Measurements from ENCODE around the gene ITIH1. TPM values are rescaled to one million over a fixed set of nuclear protein-coding genes. Genes with fewer than 3 reads are reported as not detected.
A peak's percentile ranks its signal among the peaks of the same experiment; 100 is the strongest.

The ITIH1 gene
- total and polyA plus RNA-seq, 2 experiments from 2014 or later, result not detected

GRCh38 chr3:52838561-52839267, 61.3 kb downstream of the ITIH1 start:
- no peak for DNase-seq
- in situ Hi-C loops (cut with MboI), result no loop called here
- Histone ChIP-seq H3K27me3 (replicated peaks; ENCODE audit: insufficient read depth) (no peaks in the 10 kb centered on the region), H3K4me2 (ENCODE audit: unreplicated experiment) (no peak overlapping the region), H3K9me2 (ENCODE audit: insufficient read depth) (no peaks in the 10 kb centered on the region), H2AFZ (no peak overlapping the region), H3K4me1 (ENCODE audit: insufficient read depth) (no peaks in the 10 kb centered on the region), H3K79me2 (ENCODE audit: insufficient read depth) (no peaks in the 10 kb centered on the region), H3K36me3 (ENCODE audit: low read depth) (no peaks in the 10 kb centered on the region), H3K9ac (no peak overlapping the region), H4K20me1 (ENCODE audit: insufficient read depth) (no peaks in the 10 kb centered on the region), H3K27ac (no peak overlapping the region), H3F3A (ENCODE audit: insufficient read depth) (no peaks in the 10 kb centered on the region), H3K4me3 (no peak overlapping the region), H3K9me3 (ENCODE audit: low read depth) (no peaks in the 10 kb centered on the region)
- no peak for TF ChIP-seq EZH2 (IDR thresholded peaks at IDR 0.05; ENCODE audit: insufficient read depth, poor library complexity, severe bottlenecking)
- no peak for TF ChIP-seq EZH2phosphoT487 (IDR thresholded peaks at IDR 0.05; ENCODE audit: insufficient read depth, low read depth)
- 90 to 91% methylated on average over 8 of the region's 8 CpGs for WGBS, 2 experiments (ENCODE audit: low coverage in 1 of 2, low lambda C conversion rate in 2 of 2, missing lambda C conversion rate in 2 of 2)

- H3K27ac ChIP-seq, result no peak overlapping the region
- H3K4me1 ChIP-seq (ENCODE audit: insufficient read depth), result no peaks in the 10 kb centered on the region
- H3K9me2 ChIP-seq (ENCODE audit: insufficient read depth), result no peaks in the 10 kb centered on the region
- H3K79me2 ChIP-seq (ENCODE audit: insufficient read depth), result no peaks in the 10 kb centered on the region
- WGBS, 2 experiments (ENCODE audit: low coverage in 1 of 2, low lambda C conversion rate in 2 of 2, missing lambda C conversion rate in 2 of 2), result 95 to 100% methylated on average over 2 of the region's 2 CpGs
- H3K9ac ChIP-seq, result no peak overlapping the region
- H3K27me3 ChIP-seq (replicated peaks; ENCODE audit: insufficient read depth), result no peaks in the 10 kb centered on the region
- H3K9me3 ChIP-seq (ENCODE audit: low read depth), result no peaks in the 10 kb centered on the region
- TF ChIP-seq EZH2 (IDR thresholded peaks at IDR 0.05; ENCODE audit: insufficient read depth, poor library complexity, severe bottlenecking) (no peak), EZH2phosphoT487 (IDR thresholded peaks at IDR 0.05; ENCODE audit: insufficient read depth, low read depth) (no peak)
- no peak overlapping the region for H3K4me3 ChIP-seq
- no peaks in the 10 kb centered on the region for H3F3A ChIP-seq (ENCODE audit: insufficient read depth)
- in situ Hi-C loops (cut with MboI), result no loop called here
- DNase-seq, result no peak
- no peaks in the 10 kb centered on the region for H3K36me3 ChIP-seq (ENCODE audit: low read depth)
- no peak overlapping the region for H2AFZ ChIP-seq
- no peak overlapping the region for H3K4me2 ChIP-seq (ENCODE audit: unreplicated experiment)
- H4K20me1 ChIP-seq (ENCODE audit: insufficient read depth), result no peaks in the 10 kb centered on the region
Observed at GRCh38 chr3:52839268-52839575, 61.8 kb downstream of the ITIH1 start.

DNA sequence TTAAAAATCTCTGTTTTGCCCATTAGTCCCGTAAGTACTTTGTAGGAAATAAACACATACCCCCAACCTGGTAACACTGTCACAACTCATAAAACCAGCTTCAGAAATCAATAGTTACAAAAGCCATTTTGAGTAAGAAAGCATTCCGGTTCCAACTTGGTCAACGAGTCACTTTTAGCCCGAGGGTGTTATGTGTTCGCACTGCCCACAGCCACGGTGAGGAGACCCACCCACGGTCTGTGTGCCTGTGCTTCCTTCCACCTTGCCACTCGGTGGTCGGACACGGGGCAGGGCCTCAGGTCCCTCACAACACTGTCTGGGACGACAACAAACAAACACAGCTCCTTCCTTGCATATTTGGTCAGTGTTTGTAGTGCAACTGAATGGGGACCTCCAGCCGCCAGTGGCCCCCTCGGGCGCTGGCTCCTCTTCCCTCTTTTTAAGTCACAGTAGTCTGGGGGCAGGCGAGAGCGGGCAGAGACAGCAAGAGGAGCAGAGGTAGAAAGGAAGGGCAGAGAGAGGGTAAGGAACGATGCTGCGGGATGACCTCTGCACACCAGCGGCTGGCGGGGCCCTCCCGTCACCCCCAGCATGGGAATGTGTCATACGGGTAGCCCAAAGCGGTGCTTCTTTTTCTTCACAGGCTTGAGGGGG, 62.6 kb downstream of the ITIH1 start:
- H3K36me3 ChIP-seq (ENCODE audit: low read depth), result no peaks in the 10 kb centered on the region
- H3K79me2 ChIP-seq (ENCODE audit: insufficient read depth), result no peaks in the 10 kb centered on the region
- no peaks in the 10 kb centered on the region for H3K9me3 ChIP-seq (ENCODE audit: low read depth)
- TF ChIP-seq EZH2phosphoT487 (IDR thresholded peaks at IDR 0.05; ENCODE audit: insufficient read depth, low read depth), result no peak
- TF ChIP-seq EZH2 (IDR thresholded peaks at IDR 0.05; ENCODE audit: insufficient read depth, poor library complexity, severe bottlenecking), result no peak
- H3K9me2 ChIP-seq (ENCODE audit: insufficient read depth), result no peaks in the 10 kb centered on the region
- DNase-seq, result peak; percentile 9
- H3F3A ChIP-seq (ENCODE audit: insufficient read depth), result no peaks in the 10 kb centered on the region
- no peak overlapping the region for H3K9ac ChIP-seq
- 87 to 91% methylated on average over 22 to 23 of the region's 23 CpGs for WGBS, 2 experiments (ENCODE audit: low coverage in 1 of 2, low lambda C conversion rate in 2 of 2, missing lambda C conversion rate in 2 of 2)
- no peaks in the 10 kb centered on the region for H4K20me1 ChIP-seq (ENCODE audit: insufficient read depth)
- H3K4me2 ChIP-seq (ENCODE audit: unreplicated experiment), result no peak overlapping the region
- no peaks in the 10 kb centered on the region for H3K4me1 ChIP-seq (ENCODE audit: insufficient read depth)
- no peak overlapping the region for H2AFZ ChIP-seq
- H3K27me3 ChIP-seq (replicated peaks; ENCODE audit: insufficient read depth), result no peaks in the 10 kb centered on the region
- in situ Hi-C loops (cut with MboI), result no loop called here
- H3K27ac ChIP-seq, result no peak overlapping the region
- no peak overlapping the region for H3K4me3 ChIP-seq

DNA sequence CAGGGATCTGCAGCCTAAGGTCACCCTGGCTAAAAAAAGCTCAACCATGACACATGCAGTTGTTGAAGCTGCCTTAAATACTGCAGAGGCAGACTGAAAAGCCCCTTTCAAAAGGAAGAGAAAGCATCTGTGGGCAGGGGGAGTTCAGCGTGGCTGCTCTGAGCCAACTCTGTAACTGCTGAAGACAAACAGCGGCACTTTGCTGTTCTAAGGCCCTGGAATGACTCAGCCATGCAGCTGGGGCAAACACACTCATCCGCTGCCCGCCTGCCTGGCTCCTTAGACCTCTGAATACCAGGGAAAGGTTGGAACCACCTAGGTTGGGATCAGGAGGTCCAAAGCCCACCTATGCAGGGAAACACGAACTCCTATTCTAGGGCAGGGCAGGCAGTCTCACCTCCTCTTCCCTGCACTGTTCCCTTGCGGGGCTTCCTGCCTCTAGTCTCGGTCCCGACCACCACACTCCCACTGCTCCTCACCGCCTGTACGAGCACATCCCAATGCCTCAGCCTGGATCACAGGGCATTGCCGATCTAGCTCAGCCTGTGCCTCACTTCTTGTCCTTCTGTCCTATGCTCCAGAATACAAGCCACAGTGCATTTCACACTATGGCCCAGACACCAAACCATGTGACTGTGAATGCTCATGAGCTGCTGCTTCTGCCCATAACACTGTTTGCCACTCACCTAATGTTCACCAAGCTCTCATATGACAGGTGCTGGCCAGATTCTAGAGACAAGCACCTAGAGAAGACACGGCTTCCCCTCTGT, 64.0 kb downstream of the ITIH1 start:
- Histone ChIP-seq H3K36me3 (ENCODE audit: low read depth) (no peaks in the 10 kb centered on the region; the same call in 1 of the 2 replicates), H3K27ac (no peak overlapping the region), H3K79me2 (ENCODE audit: insufficient read depth) (no peaks in the 10 kb centered on the region), H3K9me2 (ENCODE audit: insufficient read depth) (no peaks in the 10 kb centered on the region), H3K4me3 (no peak overlapping the region), H3K4me1 (ENCODE audit: insufficient read depth) (no peaks in the 10 kb centered on the region), H3K9me3 (ENCODE audit: low read depth) (no peaks in the 10 kb centered on the region), H4K20me1 (ENCODE audit: insufficient read depth) (no peaks in the 10 kb centered on the region), H2AFZ (no peak overlapping the region), H3K4me2 (ENCODE audit: unreplicated experiment) (no peak overlapping the region), H3K27me3 (replicated peaks; ENCODE audit: insufficient read depth) (no peaks in the 10 kb centered on the region), H3F3A (ENCODE audit: insufficient read depth) (no peaks in the 10 kb centered on the region), H3K9ac (no peak overlapping the region)
- WGBS, 2 experiments (ENCODE audit: low coverage in 1 of 2, low lambda C conversion rate in 2 of 2, missing lambda C conversion rate in 2 of 2), result 85 to 92% methylated on average over 11 to 12 of the region's 12 CpGs
- no peak for DNase-seq
- in situ Hi-C loops (cut with MboI), result no loop called here
- TF ChIP-seq EZH2phosphoT487 (IDR thresholded peaks at IDR 0.05; ENCODE audit: insufficient read depth, low read depth) (no peak), EZH2 (IDR thresholded peaks at IDR 0.05; ENCODE audit: insufficient read depth, poor library complexity, severe bottlenecking) (no peak)

Small RNA genes lying within 50 kb of the gene (small RNA-seq; reads per million reads assigned to genes)
- gene AC006254.2 (ENCODE audit: low read depth, low replicate concordance), result not detected
- not detected for gene MUSTN1 (ENCODE audit: low read depth, low replicate concordance)

Other genes with a start within 250 kb of the ITIH1 start
- gene NT5DC2, start 243.7 kb upstream of the ITIH1 start, total RNA-seq (2014; rRNA removed; shearing (Covaris generic)), result 111 and 134 TPM in 2 replicates
- 49.9 and 51.1 TPM in 2 replicates for gene NT5DC2, start 243.7 kb upstream of the ITIH1 start, polyA plus RNA-seq (2016; fragmentation: Nextera tagmentation; extraction: Ambion mirVana)
- 0.32 and 5.3 TPM in 2 replicates for gene UQCC5, start 241.0 kb upstream of the ITIH1 start, total RNA-seq (2014; rRNA removed; shearing (Covaris generic))
- gene UQCC5, start 241.0 kb upstream of the ITIH1 start, polyA plus RNA-seq (2016; fragmentation: Nextera tagmentation; extraction: Ambion mirVana), result 60.7 and 64.2 TPM in 2 replicates
- gene PBRM1, start 91.7 kb upstream of the ITIH1 start, total RNA-seq (2014; rRNA removed; shearing (Covaris generic)), result 30.1 and 42.6 TPM in 2 replicates
- gene PBRM1, start 91.7 kb upstream of the ITIH1 start, polyA plus RNA-seq (2016; fragmentation: Nextera tagmentation; extraction: Ambion mirVana), result 53.5 and 60.3 TPM in 2 replicates
- 90.2 and 98.8 TPM in 2 replicates for gene GNL3, start 91.6 kb upstream of the ITIH1 start, total RNA-seq (2014; rRNA removed; shearing (Covaris generic))
- 95.3 and 108 TPM in 2 replicates for gene GNL3, start 91.6 kb upstream of the ITIH1 start, polyA plus RNA-seq (2016; fragmentation: Nextera tagmentation; extraction: Ambion mirVana)
- 148 and 151 TPM in 2 replicates for gene GLT8D1, start 71.8 kb upstream of the ITIH1 start, total RNA-seq (2014; rRNA removed; shearing (Covaris generic))
- gene GLT8D1, start 71.8 kb upstream of the ITIH1 start, polyA plus RNA-seq (2016; fragmentation: Nextera tagmentation; extraction: Ambion mirVana), result 140 and 149 TPM in 2 replicates
- 184 and 271 TPM in 2 replicates for gene SPCS1, start 71.5 kb upstream of the ITIH1 start, total RNA-seq (2014; rRNA removed; shearing (Covaris generic))
- gene SPCS1, start 71.5 kb upstream of the ITIH1 start, polyA plus RNA-seq (2016; fragmentation: Nextera tagmentation; extraction: Ambion mirVana), result 366 and 369 TPM in 2 replicates
- gene NEK4, start 6.7 kb upstream of the ITIH1 start, total RNA-seq (2014; rRNA removed; shearing (Covaris generic)), result 15.8 and 17.6 TPM in 2 replicates
- gene NEK4, start 6.7 kb upstream of the ITIH1 start, polyA plus RNA-seq (2016; fragmentation: Nextera tagmentation; extraction: Ambion mirVana), result 8.4 and 8.7 TPM in 2 replicates
- gene ITIH3, start 17.2 kb downstream of the ITIH1 start, total RNA-seq (2014; rRNA removed; shearing (Covaris generic)), result not detected in 2 replicates
- gene ITIH3, start 17.2 kb downstream of the ITIH1 start, polyA plus RNA-seq (2016; fragmentation: Nextera tagmentation; extraction: Ambion mirVana), result not detected in 2 replicates
- 0.11 TPM in 1 of 2 replicates, not detected in the other for gene ITIH4, start 53.1 kb downstream of the ITIH1 start, total RNA-seq (2014; rRNA removed; shearing (Covaris generic))
- not detected in 2 replicates for gene ITIH4, start 53.1 kb downstream of the ITIH1 start, polyA plus RNA-seq (2016; fragmentation: Nextera tagmentation; extraction: Ambion mirVana)
- gene MUSTN1, start 57.4 kb downstream of the ITIH1 start, total RNA-seq (2014; rRNA removed; shearing (Covaris generic)), result not detected in 2 replicates
- gene MUSTN1, start 57.4 kb downstream of the ITIH1 start, polyA plus RNA-seq (2016; fragmentation: Nextera tagmentation; extraction: Ambion mirVana), result not detected in 2 replicates
- 10.3 and 11.5 TPM in 2 replicates for gene STIMATE, start 119.9 kb downstream of the ITIH1 start, total RNA-seq (2014; rRNA removed; shearing (Covaris generic))
- gene STIMATE, start 119.9 kb downstream of the ITIH1 start, polyA plus RNA-seq (2016; fragmentation: Nextera tagmentation; extraction: Ambion mirVana), result 9.2 and 9.3 TPM in 2 replicates

All from GM23248 (cell line).